GM13976 (cell line): ENCODE data around the gene ZNF652.
"Not testable (repeated sequence)": the region's sequence is repeated elsewhere in the genome, so short reads cannot be mapped to it uniquely, and the experiment has no call there.

Source experiments
- DNase-seq: peaks from one replicate; pipeline ENCODE4 v3.0.0; 2012; ENCODE audit warnings: low spot score
- CTCF ChIP-seq: IDR thresholded peaks from 2 replicates; pipeline ENCODE4 v1.5.1; 2012; ENCODE audit warnings: borderline replicate concordance, mild to moderate bottlenecking; ENCODE audit not compliant: insufficient read depth; ENCODE audit errors: extremely low read depth, missing control alignments, control extremely low read depth
- in situ Hi-C: fragments of 300-500 bp; cut with MboI; formaldehyde crosslinking; loops from one replicate; pipeline ENCODE4 v1.12.0; 2022; ENCODE audit warnings: low sequenced_read_pairs, mixed read lengths, inconsistent platforms; ENCODE audit not compliant: unreplicated experiment

Gene ZNF652

GRCh38 chr17:49288388-49288787 lies 73.7 kb downstream of the ZNF652 start:
- TF ChIP-seq CTCF: no peak
- in situ Hi-C loops: no loop called here
- no peak for DNase-seq

- TF ChIP-seq CTCF: no peak
- no peak for DNase-seq
- in situ Hi-C loops: no loop called here
Observed at GRCh38 chr17:49287481-49287880, 74.6 kb downstream of the ZNF652 start.

- DNase-seq, in situ Hi-C loops: not testable (repeated sequence)
Observed at GRCh38 chr17:49286261-49286973, 75.6 kb downstream of the ZNF652 start.

GRCh38 chr17:49285716-49286115 lies 76.3 kb downstream of the ZNF652 start:
- no peak for TF ChIP-seq CTCF
- in situ Hi-C loops: no loop called here
- no peak for DNase-seq

- TF ChIP-seq CTCF: no peak
- in situ Hi-C loops: no loop called here
- no peak for DNase-seq
Observed at GRCh38 chr17:49280918-49281317, 81.1 kb downstream of the ZNF652 start.

- no peak for DNase-seq
Observed at GRCh38 chr17:49280061-49280460, 82.0 kb downstream of the ZNF652 start.

GRCh38 chr17:49279263-49280015 lies 82.6 kb downstream of the ZNF652 start:
- DNase-seq, in situ Hi-C loops: not testable (repeated sequence)

More at GRCh38 chr17:49280061-49280460, 82.0 kb downstream of the ZNF652 start:
- in situ Hi-C loops: no loop called here
- TF ChIP-seq CTCF: no peak

- no peak for TF ChIP-seq CTCF
- in situ Hi-C loops: no loop called here
- DNase-seq: no peak
Observed at GRCh38 chr17:49278076-49278475, 84.0 kb downstream of the ZNF652 start.
